GM19238 (cell line): Measurements from ENCODE around the gene MADCAM1.

Experiments
- DNase-seq: peaks from one replicate; pipeline ENCODE4 v3.0.0; 2011; ENCODE audit warnings: low spot score; ENCODE audit not compliant: insufficient read length

Gene MADCAM1

GRCh38 chr19:508204-509150, 12.2 kb downstream of the MADCAM1 start:
- DNase-seq, result no peak

- DNase-seq, result peak; percentile 85
These were observed 14.4 kb downstream of the MADCAM1 start for GRCh38 chr19:510606-511100.

GRCh38 chr19:511101-511851, 15.0 kb downstream of the MADCAM1 start:
- no peak for DNase-seq

- DNase-seq, result no peak
These were observed 16.5 kb downstream of the MADCAM1 start for GRCh38 chr19:512547-513365.

- no peak for DNase-seq
These were observed 17.3 kb downstream of the MADCAM1 start for GRCh38 chr19:513368-514165.

GRCh38 chr19:514166-514663, 17.9 kb downstream of the MADCAM1 start:
- DNase-seq, result no peak

- DNase-seq, result no peak
These were observed 21.7 kb downstream of the MADCAM1 start for GRCh38 chr19:517721-518597.

GRCh38 chr19:518598-519231, 22.4 kb downstream of the MADCAM1 start:
- no peak for DNase-seq

GRCh38 chr19:519449-519865, 23.2 kb downstream of the MADCAM1 start:
- no peak for DNase-seq

- no peak for DNase-seq
These were observed 26.4 kb downstream of the MADCAM1 start for GRCh38 chr19:522726-523125.

GRCh38 chr19:524062-524674, 27.9 kb downstream of the MADCAM1 start:
- DNase-seq, result no peak

GRCh38 chr19:525029-525428, 28.7 kb downstream of the MADCAM1 start:
- no peak for DNase-seq

- no peak for DNase-seq
These were observed 29.7 kb downstream of the MADCAM1 start for GRCh38 chr19:525857-526419.

GRCh38 chr19:530134-531008, 34.1 kb downstream of the MADCAM1 start:
- no peak for DNase-seq

GRCh38 chr19:531009-531752, 34.9 kb downstream of the MADCAM1 start:
- peak; percentile 99 for DNase-seq
